Measurements from ENCODE around the gene RHOA.

GRCh38 chr3:49341996-49342395 lies 69.8 kb downstream of the RHOA start:
- no peak for TF ChIP-seq SP1 (IDR thresholded peaks at IDR 0.05; ENCODE audit: low read depth, low read length)
- no peak for TF ChIP-seq MAFK (IDR thresholded peaks at IDR 0.05; ENCODE audit: low read depth, low read length)
- TF ChIP-seq EZH2 (IDR thresholded peaks at IDR 0.05; ENCODE audit: low read depth, low read length, severe bottlenecking): no peak
- no peak for TF ChIP-seq CTCF (IDR thresholded peaks at IDR 0.05; ENCODE audit: control extremely low read depth in 1 of 3, insufficient read depth in 1 of 3, low read depth in 1 of 3, low read length in 3 of 3)
- no peak for TF ChIP-seq KDM5A (IDR thresholded peaks at IDR 0.05; ENCODE audit: low read length)
- no peak for TF ChIP-seq POLR2A (IDR thresholded peaks at IDR 0.05; ENCODE audit: control extremely low read depth in 1 of 2, low read depth in 2 of 2, low read length in 2 of 2)
- TF ChIP-seq TEAD4 (IDR thresholded peaks at IDR 0.05; ENCODE audit: low read depth, low read length): no peak
